H1 (cell line): ENCODE results near the gene C2orf74. TPM values are rescaled to one million over a fixed set of nuclear protein-coding genes. Genes with fewer than 3 reads are reported as not detected.

ENCODE experiments used
- CTCF ChIA-PET: fragments of 300-600 bp; sonication (Branson Sonifier 250); formaldehyde crosslinking; loops from one replicate; lab custom pipeline; 2021; ENCODE audit not compliant: partially characterized antibody; lab: Charles Lee
- POLR2A ChIA-PET: fragments of 300-600 bp; sonication (Branson Sonifier 250); formaldehyde crosslinking; loops from one replicate; lab custom pipeline; 2021; ENCODE audit warnings: inconsistent platforms; ENCODE audit not compliant: partially characterized antibody; lab: Charles Lee
- DNase-seq, 2 experiments: peaks; one replicate each; pipeline versions ENCODE4 v3.0.0 to v3.0.0-alpha.2; 2010 to 2022; ENCODE audit warnings: low spot score in 2 of 2, low read depth in 1 of 2, mixed read lengths in 1 of 2
- FAIRE-seq: peaks from 2 replicates; lab custom pipeline; 2011; peaks lifted over from hg19 to GRCh38; lab: Jason Lieb, UNC
- H2AFZ ChIP-seq: 2 replicates; pipeline ENCODE4 v1.8.1; 2012; ENCODE audit warnings: low read length, inconsistent platforms
- H2AK5ac ChIP-seq: 2 replicates; pipeline ENCODE4 v1.6.1; 2013; ENCODE audit warnings: low read depth, low read length
- H2BK120ac ChIP-seq: replicated peaks from 2 replicates; pipeline ENCODE3; 2013; ENCODE audit warnings: low read depth, low read length, inconsistent platforms
- H2BK12ac ChIP-seq: 2 replicates; pipeline ENCODE4 v1.6.1; 2013; ENCODE audit warnings: low read depth, low read length
- H2BK15ac ChIP-seq: 2 replicates; pipeline ENCODE4 v1.6.1; 2013; ENCODE audit warnings: low read length
- H2BK20ac ChIP-seq: 2 replicates; pipeline ENCODE4 v1.6.1; 2013; ENCODE audit warnings: low read length
- H2BK5ac ChIP-seq: 2 replicates; pipeline ENCODE4 v1.6.1; 2013; ENCODE audit warnings: low read depth, low read length
- H3K14ac ChIP-seq: 2 replicates; pipeline ENCODE4 v1.6.1; 2013; ENCODE audit warnings: inconsistent platforms; ENCODE audit not compliant: insufficient read length
- H3K18ac ChIP-seq: 2 replicates; pipeline ENCODE4 v1.6.1; 2013; ENCODE audit warnings: low read length; ENCODE audit errors: extremely low read depth
- H3K23ac ChIP-seq: 2 replicates; pipeline ENCODE4 v1.6.1; 2013; ENCODE audit warnings: inconsistent platforms; ENCODE audit not compliant: insufficient read length
- H3K23me2 ChIP-seq: 2 replicates; pipeline ENCODE4 v1.6.1; 2013; ENCODE audit warnings: low read depth, low read length
- H3K27ac ChIP-seq: 2 replicates; pipeline ENCODE4 v1.6.1; 2011; ENCODE audit warnings: low read depth, low read length, inconsistent platforms
- H3K27me3 ChIP-seq, 4 experiments: replicated peaks in 1 of 4; 1 replicate in 1 of 4; 2 replicates in 3 of 4; pipeline versions ENCODE4 v1.6.1 to v1.8.1; 2011 to 2013; ENCODE audit warnings: low read length in 3 of 4, mild to moderate bottlenecking in 3 of 4, inconsistent platforms in 2 of 4, mixed read lengths in 2 of 4, moderate library complexity in 1 of 4; ENCODE audit not compliant: control insufficient read depth in 3 of 4, insufficient read depth in 3 of 4; ENCODE audit errors: extremely low read depth in 1 of 4
- H3K36me3 ChIP-seq, 4 experiments: 2 replicates each; pipeline versions ENCODE4 v1.6.1 to v1.8.1; 2011 to 2013; ENCODE audit warnings: mild to moderate bottlenecking in 4 of 4, low read length in 3 of 4, moderate library complexity in 2 of 4, control low read depth in 1 of 4, inconsistent platforms in 1 of 4; ENCODE audit not compliant: insufficient read depth in 4 of 4, control insufficient read depth in 2 of 4
- H3K4ac ChIP-seq: replicated peaks from 2 replicates; pipeline ENCODE3; 2013; ENCODE audit warnings: low read length, low read depth, mixed read lengths, inconsistent platforms; ENCODE audit not compliant: insufficient read length
- H3K4me1 ChIP-seq, 4 experiments: replicated peaks in 1 of 4; 1 replicate in 1 of 4; 2 replicates in 3 of 4; pipeline versions ENCODE4 v1.6.1 to v1.8.1; 2011 to 2013; ENCODE audit warnings: low read length in 3 of 4, inconsistent platforms in 2 of 4, mixed read lengths in 1 of 4; ENCODE audit not compliant: insufficient read depth in 4 of 4, control insufficient read depth in 3 of 4
- H3K4me2 ChIP-seq, 2 experiments: 2 replicates each; pipeline versions ENCODE4 v1.6.1 to v1.8.1; 2011 to 2013; ENCODE audit warnings: low read depth in 2 of 2, low read length in 2 of 2, control low read depth in 1 of 2, inconsistent platforms in 1 of 2, mild to moderate bottlenecking in 1 of 2; ENCODE audit not compliant: insufficient read depth in 1 of 2
- H3K4me3 ChIP-seq, 4 experiments: fragments of 200-600, 300-600 bp in 1 of 4; sonication (generic), shearing (Covaris generic), sonication (Bioruptor Twin) in 1 of 4; 2 replicates each; pipeline versions ENCODE4 v1.5.1 to v1.8.1; 2011 to 2016; ENCODE audit warnings: low read length in 4 of 4, low read depth in 3 of 4, control low read depth in 2 of 4, inconsistent platforms in 2 of 4, mild to moderate bottlenecking in 2 of 4, mixed read lengths in 1 of 4, moderate library complexity in 1 of 4; ENCODE audit not compliant: insufficient read depth in 2 of 4; ENCODE audit errors: extremely low read depth in 1 of 4
- H3K56ac ChIP-seq: replicated peaks from 2 replicates; pipeline ENCODE3; 2013; ENCODE audit warnings: low read depth, mild to moderate bottlenecking, mixed read lengths, low read length, inconsistent platforms; ENCODE audit not compliant: insufficient read length
- H3K79me1 ChIP-seq: 2 replicates; pipeline ENCODE4 v1.6.1; 2013; ENCODE audit warnings: low read depth, low read length, control low read depth
- H3K79me2 ChIP-seq, 2 experiments: 2 replicates each; pipeline versions ENCODE4 v1.6.1 to v1.8.1; 2012 to 2013; ENCODE audit warnings: low read length in 2 of 2, mild to moderate bottlenecking in 2 of 2, inconsistent platforms in 1 of 2; ENCODE audit not compliant: insufficient read depth in 2 of 2, control insufficient read depth in 1 of 2
- H3K9ac ChIP-seq, 4 experiments: replicated peaks in 1 of 4; 1 replicate in 1 of 4; 2 replicates in 3 of 4; pipeline versions ENCODE4 v1.6.1 to v1.8.1; 2011 to 2013; ENCODE audit warnings: low read depth in 3 of 4, low read length in 3 of 4, control low read depth in 2 of 4, mild to moderate bottlenecking in 2 of 4, moderate library complexity in 2 of 4, inconsistent platforms in 1 of 4; ENCODE audit errors: extremely low read depth in 1 of 4
- H3K9me3 ChIP-seq, 2 experiments: 2 replicates each; pipeline versions ENCODE4 v1.6.1 to v1.8.1; 2012 to 2013; ENCODE audit warnings: mild to moderate bottlenecking in 2 of 2, moderate library complexity in 2 of 2, control low read depth in 1 of 2, inconsistent platforms in 1 of 2, low read depth in 1 of 2, low read length in 1 of 2, mixed read lengths in 1 of 2; ENCODE audit not compliant: insufficient read depth in 2 of 2
- H4K20me1 ChIP-seq, 2 experiments: replicated peaks in 1 of 2; 2 replicates each; pipeline versions ENCODE3 to v1.8.1; 2011 to 2013; ENCODE audit warnings: inconsistent platforms in 2 of 2, low read length in 2 of 2, mild to moderate bottlenecking in 1 of 2; ENCODE audit not compliant: insufficient read depth in 2 of 2, control insufficient read depth in 1 of 2
- H4K5ac ChIP-seq: 2 replicates; pipeline ENCODE4 v1.6.1; 2013; ENCODE audit warnings: low read length, low read depth, mixed read lengths, inconsistent platforms; ENCODE audit not compliant: insufficient read length
- H4K8ac ChIP-seq: 2 replicates; pipeline ENCODE4 v1.8.0; 2013; ENCODE audit warnings: mild to moderate bottlenecking, moderate library complexity, low read length, inconsistent platforms; ENCODE audit not compliant: insufficient read depth; ENCODE audit errors: extremely low read depth
- H4K91ac ChIP-seq: replicated peaks from 2 replicates; pipeline ENCODE3; 2013; ENCODE audit warnings: low read length, mixed read lengths, inconsistent platforms; ENCODE audit not compliant: insufficient read length
- CTBP2 ChIP-seq: IDR thresholded peaks from 2 replicates; pipeline ENCODE4 v1.7.0; 2011; ENCODE audit warnings: borderline replicate concordance, mild to moderate bottlenecking, moderate library complexity, mixed read lengths, low read length; ENCODE audit not compliant: insufficient read depth, insufficient read length
- E2F6 ChIP-seq: IDR thresholded peaks from 2 replicates; pipeline ENCODE4 v1.6.1; 2012; ENCODE audit warnings: inconsistent platforms
- KDM4A ChIP-seq: IDR thresholded peaks from one replicate; pipeline ENCODE4 v1.7.1; 2012; ENCODE audit warnings: low read depth, mild to moderate bottlenecking, moderate library complexity, low read length, inconsistent platforms; ENCODE audit not compliant: severe bottlenecking
- POLR2A ChIP-seq, 2 experiments: IDR thresholded peaks; 1 replicate in 1 of 2; 2 replicates in 1 of 2; pipeline ENCODE4 v1.6.1; 2011; ENCODE audit warnings: low read depth in 2 of 2, low read length in 2 of 2, mild to moderate bottlenecking in 2 of 2; ENCODE audit errors: control extremely low read depth in 1 of 2
- SAP30 ChIP-seq: fragments of 300-600 bp; sonication (generic); IDR thresholded peaks from 2 replicates; pipeline ENCODE4 v1.7.1; 2012; ENCODE audit warnings: low read length, moderate library complexity, mild to moderate bottlenecking, inconsistent platforms; ENCODE audit not compliant: insufficient read depth, insufficient replicate concordance
- USF2 ChIP-seq: IDR thresholded peaks from 2 replicates; pipeline ENCODE4 v1.6.1; 2011; ENCODE audit warnings: low read length, improper control_type of control experiment
- YY1 ChIP-seq: IDR thresholded peaks from 2 replicates; pipeline ENCODE4 v1.6.1; 2011; ENCODE audit warnings: low read depth, mild to moderate bottlenecking, low read length
- WGBS, 2 experiments: shearing (Covaris generic) in 1 of 2; methylation state at CpG; one replicate each; pipeline versions ENCODE4 v1.1.6 to v1.1.7; 2013 to 2015; ENCODE audit warnings: low lambda C conversion rate in 2 of 2, mixed read lengths in 2 of 2, inconsistent platforms in 1 of 2, low coverage in 1 of 2, missing lambda C conversion rate in 1 of 2; ENCODE audit not compliant: insufficient replicate concordance in 2 of 2, insufficient coverage in 1 of 2, insufficient read length in 1 of 2; ENCODE audit errors: extremely low coverage in 1 of 2, missing lambda C conversion rate in 1 of 2; 5-methylcytosine and 5-hydroxymethylcytosine counted together
- polyA plus RNA-seq, 7 experiments: library from polyadenylated mRNA; depleted of rRNA in 3 of 7; stranded (reverse) in 5 of 7; unstranded in 2 of 7; fragments of >200 nt in 5 of 7; fragments of 200-250 nt in 2 of 7; gene quantifications; 1 replicate in 5 of 7; 2 replicates in 1 of 7; 4 replicates in 1 of 7; pipeline versions ENCODE4 v1.2.1 to v1.2.3, GENCODE V29; 2011 to 2013; ENCODE audit warnings: missing spikeins in 2 of 7, mixed read lengths in 2 of 7
- total RNA-seq: library from RNA; stranded (reverse); fragmentation: NEBNext Ultra II Directional; extraction: Animal tissue kit (Norgen Biotek cat#: 25700); gene quantifications from 2 replicates; pipeline ENCODE4 v1.2.1, GENCODE V29; 2021
- TF ChIP-seq, protein P1 (sequence below), 3 experiments: IDR thresholded peaks; 1 replicate in 2 of 3; 2 replicates in 1 of 3; pipeline versions ENCODE4 v1.5.1 to v1.6.1; 2011; ENCODE audit warnings: low read length in 3 of 3, mild to moderate bottlenecking in 3 of 3, inconsistent platforms in 2 of 3, low read depth in 1 of 3, moderate library complexity in 1 of 3; ENCODE audit not compliant: insufficient read depth in 1 of 3; ENCODE audit errors: control extremely low read depth in 1 of 3

The C2orf74 gene
- total and polyA plus RNA-seq, 2 of the 8 experiments (the other 6 are each of a cell fraction or from before 2014, with no cell fraction given): 2.6 to 9.3 TPM

- no peaks in the 10 kb centered on the region for H3K9me3 ChIP-seq
- ChIA-PET CTCF (interaction anchor here (0.6 to 1.1 kb wide), 2 partner anchors 11 to 612 kb away, joined by 3 read pairs; no protein-coding TSS in a partner anchor), POLR2A (interaction anchor here (1.2 to 2.5 kb wide), 3 partner anchors 8 to 12 kb away, joined by 3 to 12 read pairs (median 3); no protein-coding TSS in a partner anchor)
- no peak overlapping the region for H2BK12ac ChIP-seq
- no peak overlapping the region for H3K23ac ChIP-seq
- no peak overlapping the region for H3K9ac ChIP-seq
- H4K91ac ChIP-seq: no peak overlapping the region
- DNase-seq (no peak), FAIRE-seq (no peak)
- H2AK5ac ChIP-seq: no peak overlapping the region
- peaks cover 18 to 86% (median 50%) of the 10 kb centered on the region in 4 experiments; a peak in 7 of 8 replicates for H3K36me3 ChIP-seq
- H3K56ac ChIP-seq: no peak overlapping the region
- H3K27me3 ChIP-seq: no peaks in the 10 kb centered on the region
- no peak overlapping the region; the same call in 1 of the 2 replicates for H4K8ac ChIP-seq
- H3K23me2 ChIP-seq: no peaks in the 10 kb centered on the region; the same call in 1 of the 2 replicates
- peaks cover under 1% of the 10 kb centered on the region; the same call in 1 of the 2 replicates for H3K79me1 ChIP-seq
- H2BK120ac ChIP-seq: no peak overlapping the region
- no peak overlapping the region for H3K4me3 ChIP-seq
- no peak overlapping the region for H2AFZ ChIP-seq
- H3K27ac ChIP-seq: no peak overlapping the region
- no peak overlapping the region for H3K14ac ChIP-seq
- H3K4me2 ChIP-seq: no peak overlapping the region
- WGBS, 2 experiments: 96% methylated on average over 3 of the region's 3 CpGs; no CpG with 5 or more reads in 1 of the 2 experiments
- H3K79me2 ChIP-seq: peaks cover under 1 to 3% of the 10 kb centered on the region in 2 experiments; a peak in 1 of 4 replicates
- H3K18ac ChIP-seq: no peak overlapping the region
- H4K20me1 ChIP-seq: peaks cover 4 to 5% of the 10 kb centered on the region in 2 experiments
- H3K4me1 ChIP-seq: peaks cover 4 to 7% (median 6%) of the 10 kb centered on the region in 4 experiments; a peak in 4 of 7 replicates
- H2BK20ac ChIP-seq: no peak overlapping the region
- no peak overlapping the region for H2BK5ac ChIP-seq
- no peak overlapping the region for H2BK15ac ChIP-seq
- H3K4ac ChIP-seq: no peak overlapping the region
- H4K5ac ChIP-seq: no peak overlapping the region
- TF ChIP-seq, protein P1, sequence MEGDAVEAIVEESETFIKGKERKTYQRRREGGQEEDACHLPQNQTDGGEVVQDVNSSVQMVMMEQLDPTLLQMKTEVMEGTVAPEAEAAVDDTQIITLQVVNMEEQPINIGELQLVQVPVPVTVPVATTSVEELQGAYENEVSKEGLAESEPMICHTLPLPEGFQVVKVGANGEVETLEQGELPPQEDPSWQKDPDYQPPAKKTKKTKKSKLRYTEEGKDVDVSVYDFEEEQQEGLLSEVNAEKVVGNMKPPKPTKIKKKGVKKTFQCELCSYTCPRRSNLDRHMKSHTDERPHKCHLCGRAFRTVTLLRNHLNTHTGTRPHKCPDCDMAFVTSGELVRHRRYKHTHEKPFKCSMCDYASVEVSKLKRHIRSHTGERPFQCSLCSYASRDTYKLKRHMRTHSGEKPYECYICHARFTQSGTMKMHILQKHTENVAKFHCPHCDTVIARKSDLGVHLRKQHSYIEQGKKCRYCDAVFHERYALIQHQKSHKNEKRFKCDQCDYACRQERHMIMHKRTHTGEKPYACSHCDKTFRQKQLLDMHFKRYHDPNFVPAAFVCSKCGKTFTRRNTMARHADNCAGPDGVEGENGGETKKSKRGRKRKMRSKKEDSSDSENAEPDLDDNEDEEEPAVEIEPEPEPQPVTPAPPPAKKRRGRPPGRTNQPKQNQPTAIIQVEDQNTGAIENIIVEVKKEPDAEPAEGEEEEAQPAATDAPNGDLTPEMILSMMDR (IDR thresholded peaks at IDR 0.05; ENCODE audit: control extremely low read depth in 1 of 3, insufficient read depth in 1 of 3, low read depth in 1 of 3, low read length in 3 of 3): no peak
- TF ChIP-seq E2F6 (no peak), CTBP2 (no peak), SAP30 (no peak), POLR2A (IDR thresholded peaks at IDR 0.05; ENCODE audit: control extremely low read depth in 1 of 2, low read depth in 2 of 2, low read length in 2 of 2) (no peak), KDM4A (no peak), USF2 (no peak), YY1 (no peak)
These were observed 21.8 kb downstream of the C2orf74 start for GRCh38 chr2:61183795-61184194.
